ENCODE results near the gene LAMB2. TPM values are rescaled to one million over a fixed set of nuclear protein-coding genes. Genes with fewer than 3 reads are reported as not detected.

Gene LAMB2
- total RNA-seq, 1 experiment from 2014 or later, result 238 TPM

DNA sequence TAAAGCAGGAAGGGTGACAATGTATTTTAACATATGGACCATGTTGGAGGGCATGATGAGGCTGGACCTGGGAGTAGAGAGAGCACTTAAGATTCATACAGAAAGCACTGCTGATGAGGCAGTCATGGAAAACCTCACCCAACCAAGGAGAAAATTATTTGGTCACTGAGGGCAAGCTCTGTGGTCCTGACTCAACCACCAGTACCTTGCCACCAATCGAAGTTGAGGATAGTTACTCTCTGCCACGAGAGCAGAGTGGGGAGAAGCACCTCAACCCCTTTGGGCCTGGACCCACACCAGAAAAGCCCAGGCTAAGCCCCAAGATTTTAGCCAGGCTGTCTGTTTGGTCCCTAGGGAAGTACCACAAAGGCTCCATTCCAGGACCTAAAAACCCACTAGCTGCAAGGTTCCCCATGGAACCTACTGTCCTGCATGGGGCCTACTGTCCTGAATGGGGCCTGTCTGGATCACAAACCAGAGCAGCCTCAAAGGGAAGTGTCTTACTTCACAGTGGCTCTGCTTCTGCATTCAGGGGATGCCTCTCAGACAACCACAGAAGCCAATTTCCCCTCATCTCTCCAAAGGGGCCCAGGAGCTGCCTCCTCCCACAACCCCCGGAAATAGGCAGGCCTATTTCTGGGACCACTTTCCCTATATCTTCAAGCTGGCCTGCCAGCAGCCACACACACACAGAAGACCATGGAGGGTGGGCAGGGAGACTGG lies 29.1 kb upstream of the LAMB2 start:
- DNase-seq (ENCODE audit: low read depth), result no peak

- DNase-seq (ENCODE audit: low read depth), result no peak
Observed at GRCh38 chr3:49161197-49161596, 28.3 kb upstream of the LAMB2 start.

- peak; percentile 29 for DNase-seq (ENCODE audit: low read depth)
Observed at GRCh38 chr3:49158792-49159191, 25.9 kb upstream of the LAMB2 start.

- no peak for DNase-seq (ENCODE audit: low read depth)
Observed at GRCh38 chr3:49158103-49158709, 25.4 kb upstream of the LAMB2 start.

GRCh38 chr3:49157289-49157688 lies 24.4 kb upstream of the LAMB2 start:
- no peak for DNase-seq (ENCODE audit: low read depth)

GRCh38 chr3:49153349-49153912 lies 20.6 kb upstream of the LAMB2 start:
- DNase-seq (ENCODE audit: low read depth), result no peak

GRCh38 chr3:49151610-49152009 lies 18.8 kb upstream of the LAMB2 start:
- no peak for DNase-seq (ENCODE audit: low read depth)

DNA sequence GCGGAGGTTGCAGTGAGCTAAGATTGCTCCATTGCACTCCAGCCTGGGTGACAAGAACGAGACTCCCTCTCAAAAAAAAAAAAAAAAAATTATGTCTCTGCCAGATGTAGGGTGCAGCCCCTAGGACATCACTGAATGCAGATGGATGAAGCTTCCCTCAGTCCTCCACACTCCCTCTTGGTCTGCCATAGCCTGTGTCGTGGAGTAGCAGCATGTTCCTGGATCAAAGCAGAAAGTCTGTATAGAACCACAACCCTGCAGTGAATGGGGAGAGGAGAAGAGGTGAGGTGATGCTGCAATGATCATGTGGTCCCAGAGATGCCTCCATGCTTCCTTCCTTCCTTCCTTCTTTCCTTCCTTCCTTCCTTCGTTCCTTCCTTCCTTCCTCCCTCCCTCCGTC lies 15.3 kb upstream of the LAMB2 start:
- DNase-seq (ENCODE audit: low read depth), result no peak

GRCh38 chr3:49140080-49140479 lies 7.2 kb upstream of the LAMB2 start:
- no peak for DNase-seq (ENCODE audit: low read depth)

DNA sequence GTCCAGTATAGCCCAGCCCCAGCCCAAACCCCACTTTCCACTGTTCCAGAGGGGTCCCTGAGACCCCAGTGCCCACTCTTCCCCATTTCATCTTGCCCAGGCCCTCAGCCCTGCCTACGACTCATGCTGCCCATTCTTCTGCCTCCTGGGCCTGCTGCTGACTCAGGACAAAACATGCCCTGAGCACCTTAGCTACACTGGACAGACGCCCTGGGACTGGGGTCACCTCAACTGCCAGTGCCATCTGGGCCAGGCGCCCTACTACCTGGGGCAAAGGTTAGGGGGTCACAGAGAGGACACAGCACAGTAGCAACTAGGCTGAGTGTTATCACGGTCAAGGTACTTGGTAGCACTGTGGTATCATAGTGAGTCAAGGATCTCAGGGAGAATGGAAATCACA lies 2.6 kb upstream of the LAMB2 start:
- DNase-seq (ENCODE audit: low read depth), result no peak

- no peak for DNase-seq (ENCODE audit: low read depth)
Observed at GRCh38 chr3:49134471-49135265, 1.8 kb upstream of the LAMB2 start.

DNA sequence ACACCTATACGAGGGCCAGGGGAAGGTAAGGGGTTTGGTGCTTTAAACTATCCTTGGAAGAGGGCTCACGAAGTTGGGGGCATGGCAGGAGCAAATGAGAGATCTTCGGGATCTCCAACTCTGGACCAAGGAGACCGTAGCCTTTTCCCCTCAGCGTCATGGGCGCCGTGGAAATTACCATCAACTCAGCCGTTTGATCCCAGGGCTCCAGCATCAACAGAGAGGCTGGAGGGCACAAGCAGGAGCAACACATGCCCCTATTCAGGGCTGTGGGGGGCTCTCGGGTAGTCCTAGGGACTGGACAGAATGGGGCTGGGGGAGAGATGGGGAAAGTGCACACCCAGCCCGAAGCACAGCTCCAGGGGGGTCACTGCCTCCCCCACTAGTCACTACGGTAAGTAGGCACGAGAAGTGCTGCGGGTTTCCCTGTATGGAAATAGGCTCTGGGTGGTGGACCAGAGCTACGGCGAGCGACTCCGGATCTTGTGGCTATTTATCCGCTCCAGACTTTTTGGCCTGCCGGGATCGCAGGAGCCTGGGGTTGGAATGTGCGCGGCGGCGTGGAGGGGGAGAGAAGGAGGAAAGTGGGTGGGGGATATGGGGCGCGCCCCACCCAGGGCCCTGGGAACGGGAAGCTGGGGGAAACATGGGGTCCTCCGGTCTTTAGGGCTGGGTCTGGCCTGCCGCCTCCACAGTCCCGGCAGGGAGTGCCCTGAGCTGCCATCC lies 539 bp upstream of the LAMB2 start:
- DNase-seq (ENCODE audit: low read depth), result peak; percentile 86

GRCh38 chr3:49132073-49132436 lies 795 bp downstream of the LAMB2 start:
- no peak for DNase-seq (ENCODE audit: low read depth)

DNA sequence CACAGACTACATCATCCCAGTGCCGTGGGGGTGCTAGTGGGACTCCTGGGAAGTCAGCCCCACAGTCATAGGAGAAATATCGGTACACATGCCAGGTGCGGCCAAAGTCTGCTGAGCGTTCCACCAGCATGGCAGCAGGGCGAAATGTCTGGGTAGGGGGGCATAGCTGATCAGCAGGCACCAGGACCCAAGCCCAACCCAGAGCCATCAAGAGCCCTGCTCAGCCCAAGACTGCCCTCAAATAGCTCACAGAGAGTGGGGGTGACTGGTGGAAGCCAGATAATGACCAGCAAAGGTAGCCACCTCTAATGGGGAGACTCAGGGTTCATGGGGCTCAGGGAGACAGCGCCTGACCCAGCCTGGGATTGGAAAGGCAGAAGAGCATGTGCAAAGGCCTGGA lies 1.3 kb downstream of the LAMB2 start:
- no peak for DNase-seq (ENCODE audit: low read depth)

DNA sequence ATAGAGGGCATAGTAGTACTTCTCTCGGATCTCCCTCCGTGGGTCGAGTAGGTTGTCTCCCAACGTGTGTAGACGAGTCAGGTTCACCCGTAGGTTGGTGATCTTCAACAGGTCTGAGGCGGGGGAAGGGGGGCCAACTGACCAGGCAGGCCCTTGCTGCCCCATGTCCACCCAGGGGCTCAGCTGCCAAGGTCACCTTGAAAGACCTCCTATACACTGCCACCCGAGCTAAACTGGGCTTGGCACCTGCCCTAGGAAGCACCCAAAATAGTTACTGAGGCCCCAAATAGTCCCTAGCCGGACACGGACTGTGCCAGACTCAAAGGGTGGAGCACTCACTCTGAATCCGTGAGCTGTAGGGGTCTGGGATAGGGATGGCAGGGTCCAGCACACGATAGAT lies 1.8 kb downstream of the LAMB2 start:
- no peak for DNase-seq (ENCODE audit: low read depth)

- DNase-seq (ENCODE audit: low read depth), result no peak
Observed at GRCh38 chr3:49124991-49125670, 7.7 kb downstream of the LAMB2 start.

GRCh38 chr3:49124203-49124602 lies 8.6 kb downstream of the LAMB2 start:
- DNase-seq (ENCODE audit: low read depth), result no peak

DNA sequence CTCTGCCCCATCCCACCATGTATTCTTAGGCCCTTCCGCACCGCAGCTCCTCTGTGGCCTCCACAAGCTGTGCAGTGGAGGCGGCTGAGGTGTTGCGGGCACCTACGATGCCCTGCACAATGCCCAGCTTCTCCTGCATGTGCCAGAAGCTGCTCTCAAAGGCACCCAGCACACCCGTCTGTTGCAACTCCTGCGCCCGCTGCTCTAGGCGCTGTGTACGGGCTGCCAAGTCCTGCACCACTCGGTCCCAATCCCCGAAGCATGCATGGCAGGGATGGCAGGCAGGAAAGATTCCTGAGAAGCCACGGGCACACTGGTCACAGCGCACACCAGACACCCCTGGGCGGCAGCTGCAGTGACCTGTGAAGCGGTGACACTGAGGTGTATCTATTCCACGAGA lies 9.2 kb downstream of the LAMB2 start:
- DNase-seq (ENCODE audit: low read depth), result no peak

GRCh38 chr3:49122886-49123545 lies 9.8 kb downstream of the LAMB2 start:
- no peak for DNase-seq (ENCODE audit: low read depth)

DNA sequence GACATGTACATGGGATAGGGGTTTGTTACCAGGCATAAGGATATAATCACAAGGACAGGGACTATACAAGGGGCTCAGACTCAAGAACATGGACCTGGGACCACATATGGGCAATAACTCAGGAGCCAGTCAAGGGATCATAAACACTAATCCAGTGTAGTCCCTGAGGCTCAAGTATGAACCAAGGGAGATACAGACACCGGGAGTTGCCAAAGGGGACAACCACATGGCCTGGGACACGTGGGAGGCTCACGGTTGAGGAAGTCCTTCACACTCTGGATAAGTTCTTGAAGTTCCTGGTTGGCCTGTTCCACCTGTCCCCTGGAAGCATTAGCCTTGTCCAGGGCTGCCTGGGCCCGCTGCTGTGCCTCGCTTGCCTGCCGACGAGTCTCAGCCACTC lies 10.4 kb downstream of the LAMB2 start:
- DNase-seq (ENCODE audit: low read depth), result no peak

DNA sequence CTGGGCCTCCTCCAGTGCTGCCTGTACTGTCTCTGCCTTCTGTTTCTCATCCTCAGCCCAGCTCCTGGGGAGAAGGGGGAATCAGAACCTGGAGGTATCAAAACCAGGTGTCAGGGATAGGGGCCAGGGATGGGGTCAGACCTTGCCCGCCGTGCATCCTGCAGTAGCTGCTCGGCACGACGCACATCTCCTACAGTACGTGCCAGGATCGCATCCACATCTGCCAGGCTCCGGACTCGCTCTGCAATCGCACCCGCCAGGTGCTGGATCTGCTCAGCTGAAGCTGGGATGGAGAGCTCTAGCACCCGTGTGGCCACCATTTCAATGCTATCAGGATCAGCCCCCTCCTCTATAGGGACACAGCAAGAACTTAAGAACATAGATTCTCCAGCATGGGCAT lies 10.8 kb downstream of the LAMB2 start:
- no peak for DNase-seq (ENCODE audit: low read depth)

All from LHCN-M2 (cell line).